ENCODE measurements around the gene CUBN.

CUBN gene

GRCh38 chr10:16780338-16780880, 349.2 kb downstream of the CUBN start:
- TF ChIP-seq CTCF (IDR thresholded peaks at IDR 0.05; ENCODE audit: insufficient read depth, low read length, missing control alignments) = no peak
- CTCF ChIA-PET = no interaction called here
- POLR2A ChIA-PET = no interaction called here
- no peak overlapping the region for H3K4me3 ChIP-seq (ENCODE audit: low read depth, low read length)
- DNase-seq (ENCODE audit: low read depth, low spot score) = no peak

- CTCF ChIA-PET = interaction anchor here (1.2 to 3.6 kb wide), 4 partner anchors 10 to 877 kb away, joined by 5 to 36 read pairs (median 8); no protein-coding TSS in a partner anchor
Measured at GRCh38 chr10:16779384-16779915, 350.2 kb downstream of the CUBN start.

GRCh38 chr10:16777473-16778370, 351.9 kb downstream of the CUBN start:
- DNase-seq (ENCODE audit: low read depth, low spot score) = no peak
- no peak overlapping the region for H3K4me3 ChIP-seq (ENCODE audit: low read depth, low read length)
- ChIA-PET POLR2A (no interaction called here), CTCF (interaction anchor here (0.6 to 3.6 kb wide), 18 partner anchors 9 to 895 kb away, joined by 3 to 36 read pairs (median 4); no protein-coding TSS in a partner anchor)
- peak; percentile 32 for TF ChIP-seq CTCF (IDR thresholded peaks at IDR 0.05; ENCODE audit: insufficient read depth, low read length, missing control alignments)

More at GRCh38 chr10:16779384-16779915, 350.2 kb downstream of the CUBN start:
- no peak for TF ChIP-seq CTCF (IDR thresholded peaks at IDR 0.05; ENCODE audit: insufficient read depth, low read length, missing control alignments)
- H3K4me3 ChIP-seq (ENCODE audit: low read depth, low read length) = no peak overlapping the region
- no peak for DNase-seq (ENCODE audit: low read depth, low spot score)
- POLR2A ChIA-PET = no interaction called here

GRCh38 chr10:16776896-16777295, 352.7 kb downstream of the CUBN start:
- no peak for TF ChIP-seq CTCF (IDR thresholded peaks at IDR 0.05; ENCODE audit: insufficient read depth, low read length, missing control alignments)
- ChIA-PET CTCF (interaction anchor here (0.6 to 3.6 kb wide), 18 partner anchors 9 to 895 kb away, joined by 3 to 36 read pairs (median 4); no protein-coding TSS in a partner anchor), POLR2A (no interaction called here)
- no peak overlapping the region for H3K4me3 ChIP-seq (ENCODE audit: low read depth, low read length)
- DNase-seq (ENCODE audit: low read depth, low spot score) = no peak

Measured in AG04449 (cell line).